Right ventricle myocardium superior (tissue), 1 donor: Measurements from ENCODE around the gene KRT6B. TPM values are rescaled to one million over a fixed set of nuclear protein-coding genes. Genes with fewer than 3 reads are reported as not detected.
A peak's percentile ranks its signal among the peaks of the same experiment; 100 is the strongest.
"Not testable (repeated sequence)": the region's sequence is repeated elsewhere in the genome, so short reads cannot be mapped to it uniquely, and the experiment has no call there.

Experiments used
- ATAC-seq: fragments of 200-7000 bp; cut with Tn5 transposase; one replicate; pipeline ENCODE4 v1.9.1; 2020; ENCODE audit warnings: mild to moderate bottlenecking; ENCODE audit not compliant: poor library complexity
- DNase-seq: peaks from one replicate; pipeline ENCODE4 v3.0.0-alpha.2; 2020
- intact Hi-C: fragments of 100-400 bp; cut with DNase I; formaldehyde crosslinking; loops from one replicate; pipeline ENCODE4 v1.11.2; 2022
- total RNA-seq: library from RNA; stranded (reverse); fragmentation: NEBNext Ultra II Directional; extraction: Animal tissue kit (Norgen Biotek cat#: 25700); gene quantifications from one replicate; pipeline ENCODE4 v1.2.1, GENCODE V29; 2021
- donor health status: DM: no; HTN: yes; CAD: no; lungs with severe emphysema.

The KRT6B gene
- total RNA-seq, 1 donor from 2014 or later = not detected

DNA sequence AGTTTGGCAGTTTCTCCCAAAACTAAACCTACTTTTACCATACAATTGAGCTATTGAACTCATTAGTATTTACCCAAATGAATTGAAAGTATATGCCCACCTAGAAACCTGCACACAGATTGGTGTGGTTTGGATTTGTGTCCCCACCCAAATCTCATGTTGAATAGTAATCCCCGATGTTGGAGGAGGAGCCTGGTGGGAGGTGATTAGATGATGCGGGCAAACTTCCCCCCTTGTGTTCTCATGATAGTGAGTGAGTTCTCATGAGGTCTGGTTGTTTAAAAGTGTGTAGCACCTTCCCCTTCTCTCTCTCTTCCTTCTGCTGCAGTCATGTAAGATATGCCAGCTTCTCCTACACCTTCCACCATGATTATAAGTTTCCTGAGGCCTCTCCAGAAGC lies 25.7 kb upstream of the KRT6B start:
- ATAC-seq = no peak
- intact Hi-C loops = no loop called here
- no peak for DNase-seq

DNA sequence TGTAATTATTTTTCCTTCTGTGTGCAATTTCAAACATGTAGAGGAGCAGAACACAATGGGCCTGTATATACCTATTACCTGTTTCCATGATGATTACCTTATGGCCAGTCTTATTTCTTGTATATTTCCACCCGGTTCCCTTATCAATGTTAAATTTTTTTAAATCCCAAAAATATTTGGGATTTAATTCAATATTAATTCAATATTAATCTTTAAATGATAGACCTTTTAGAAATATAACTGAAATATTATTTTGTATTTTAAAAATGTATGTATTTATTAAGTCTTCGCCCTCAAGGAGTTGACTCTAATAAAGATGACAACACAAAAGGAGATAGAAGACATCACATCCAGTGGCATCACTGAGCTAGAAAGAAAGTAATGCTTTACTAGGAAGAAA lies 22.3 kb upstream of the KRT6B start:
- ATAC-seq (no peak), DNase-seq (no peak)
- intact Hi-C loops = no loop called here

DNA sequence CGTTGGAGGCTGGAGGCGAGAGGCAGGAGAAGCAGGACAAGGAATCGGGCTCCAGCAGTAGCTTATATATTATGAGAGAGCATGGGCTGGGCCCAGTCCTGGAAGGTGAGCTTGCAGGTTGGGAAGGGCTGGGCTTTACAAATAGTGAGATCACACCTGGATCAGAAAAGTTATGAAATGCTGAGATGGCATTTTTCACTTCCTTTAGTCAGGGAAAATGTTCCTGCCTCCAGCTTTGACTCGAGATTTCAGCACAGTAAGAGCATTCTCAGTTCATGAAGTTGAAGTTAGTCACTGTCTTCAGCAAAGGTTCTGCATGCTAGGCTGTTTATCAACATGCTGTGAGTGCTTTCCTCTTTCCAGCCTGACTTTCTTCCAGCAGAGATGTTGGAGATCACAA lies 21.8 kb upstream of the KRT6B start, which contains the start of gene KRT6C:
Gene KRT6C (minus strand): TSS at position 38 of the 400 bp plus-strand sequence. CDS start 68 bp downstream, outside the sequence.
- no peak for DNase-seq
- ATAC-seq = no peak
- intact Hi-C loops = no loop called here

DNA sequence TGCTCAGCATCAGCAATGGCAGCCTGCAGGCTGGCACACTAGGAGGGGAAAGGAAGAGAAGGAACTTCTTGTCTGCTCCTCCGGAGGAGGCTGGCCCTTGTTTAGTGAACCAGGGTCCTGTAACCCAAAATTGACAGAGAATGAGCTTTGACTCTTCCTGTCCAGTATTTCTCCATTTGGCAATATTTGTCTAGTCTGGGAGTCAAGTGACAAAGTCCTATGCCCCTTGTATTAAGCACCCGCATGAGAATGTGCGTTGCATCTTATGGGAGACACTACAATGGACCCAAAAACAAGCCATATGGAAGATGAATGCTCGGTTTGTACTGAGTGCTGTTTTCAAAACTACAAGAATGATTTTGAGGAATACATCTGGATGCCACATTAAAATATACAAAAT lies 17.9 kb upstream of the KRT6B start:
- DNase-seq (no peak), ATAC-seq (no peak)
- intact Hi-C loops = no loop called here

DNA sequence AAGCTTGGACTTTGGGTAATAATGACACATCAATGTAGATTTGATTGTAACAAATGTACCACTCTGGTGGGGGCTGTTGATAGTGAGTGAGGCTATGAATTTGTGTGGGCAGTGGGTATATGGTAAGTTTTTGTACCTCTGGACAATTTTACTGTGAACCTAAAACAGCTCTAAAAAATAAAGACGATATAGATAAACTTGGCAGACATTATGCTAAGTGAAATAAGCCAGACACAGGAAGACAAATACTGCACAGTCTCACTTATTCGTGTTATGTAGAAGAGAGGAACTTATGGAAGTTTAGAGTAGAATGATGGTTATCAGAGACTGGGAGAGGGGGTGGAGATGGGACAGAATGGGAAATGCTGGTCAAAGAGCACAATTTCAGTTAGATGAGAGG lies 13.0 kb upstream of the KRT6B start:
- DNase-seq (no peak), ATAC-seq (no peak)
- intact Hi-C loops = no loop called here

DNA sequence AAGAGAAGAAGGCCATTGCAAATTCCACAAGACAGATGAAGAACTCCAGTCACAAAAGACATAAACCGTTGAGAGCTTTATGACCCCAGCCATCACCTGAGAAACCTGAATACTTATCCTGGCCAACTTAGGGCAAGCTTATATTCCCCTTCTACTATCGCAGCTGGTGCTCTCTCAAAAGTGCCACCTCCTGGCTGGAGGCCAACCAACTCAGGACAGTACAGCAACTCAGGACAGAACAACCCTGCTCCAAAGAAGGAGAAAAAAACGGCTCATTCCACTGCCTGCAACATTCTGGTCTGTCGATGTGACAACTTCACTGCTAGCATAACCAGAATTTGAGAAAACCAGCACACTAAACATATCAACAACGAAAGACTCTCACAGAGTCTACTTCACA lies 9.7 kb upstream of the KRT6B start:
- intact Hi-C loops = no loop called here
- no peak for ATAC-seq
- peak; percentile 58 for DNase-seq

DNA sequence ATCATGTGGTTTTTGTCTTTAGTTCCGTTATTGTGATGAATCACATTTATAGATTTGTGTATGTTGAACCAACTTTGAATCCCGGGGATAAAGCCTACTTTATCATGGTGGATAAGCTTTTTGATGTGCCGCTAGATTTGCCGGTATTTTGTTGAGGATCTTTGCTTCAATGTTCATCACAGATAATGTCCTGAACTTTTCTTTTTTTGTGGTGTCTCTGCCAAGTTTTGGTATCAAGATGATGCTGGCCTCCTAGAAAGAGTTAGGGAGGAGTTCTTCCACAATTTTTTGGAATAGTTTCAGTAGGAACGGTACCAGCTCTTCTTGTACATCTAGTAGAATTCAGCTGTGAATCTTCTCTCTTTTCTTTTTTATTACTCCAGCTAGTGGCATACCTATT lies 6.9 kb upstream of the KRT6B start:
- intact Hi-C loops = no loop called here
- no peak for DNase-seq
- no peak for ATAC-seq

DNA sequence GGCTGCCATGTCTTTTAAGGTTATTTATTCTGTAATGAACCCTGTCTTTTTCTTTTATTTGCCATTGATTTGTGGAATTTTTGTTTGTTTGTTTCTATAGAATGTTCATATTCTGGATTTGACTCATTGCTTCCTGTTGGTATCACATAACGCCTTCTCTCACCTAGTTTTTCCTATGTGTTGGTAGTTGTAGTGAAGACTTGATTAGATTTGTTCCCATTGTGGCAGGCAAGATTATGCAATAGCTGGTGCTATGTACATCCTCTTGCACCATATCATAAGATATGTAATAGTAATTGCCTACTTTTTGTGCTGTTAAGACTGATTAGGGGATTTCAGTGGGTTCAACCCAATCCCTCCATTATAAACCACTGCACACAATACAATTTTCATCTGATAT lies 3.9 kb upstream of the KRT6B start:
- intact Hi-C loops = no loop called here
- ATAC-seq (no peak), DNase-seq (no peak)

DNA sequence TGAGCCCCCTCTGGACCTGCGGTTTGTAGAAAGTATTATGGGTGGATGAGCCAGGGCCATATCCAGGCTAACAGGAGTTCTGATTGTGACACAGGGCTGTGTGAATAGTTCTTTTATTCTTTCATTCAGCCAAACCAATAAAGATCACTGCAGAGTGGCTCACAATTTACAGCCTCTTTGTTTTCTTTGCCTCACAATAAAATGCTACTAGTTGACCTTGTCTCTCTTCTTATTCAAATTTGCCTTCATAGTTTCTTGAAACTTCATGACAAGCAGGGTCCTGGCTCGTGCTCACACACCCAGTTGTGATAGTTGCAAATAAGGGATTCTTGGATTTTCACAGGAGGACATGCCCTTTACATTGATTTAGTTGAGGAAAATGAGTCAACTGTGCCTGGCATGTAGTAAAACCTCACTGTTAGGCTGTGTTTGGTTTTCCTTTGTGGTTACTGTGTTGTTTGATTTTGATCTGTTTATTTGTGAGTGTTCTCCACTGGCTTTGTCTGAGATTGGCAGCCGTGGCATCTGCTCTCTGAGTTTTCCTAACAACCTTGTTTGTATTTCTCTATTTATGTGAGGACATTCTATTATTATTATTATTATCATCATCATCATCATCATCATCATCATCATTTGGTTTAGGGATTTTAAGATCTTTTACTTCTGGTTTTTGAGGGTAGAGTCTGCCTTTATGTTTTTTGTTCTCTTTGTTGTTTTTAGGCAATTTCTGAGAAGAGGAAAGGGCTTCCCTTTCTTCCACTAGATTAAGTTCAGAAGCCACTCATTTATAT lies 2.7 kb upstream of the KRT6B start:
- intact Hi-C loops = no loop called here

DNA sequence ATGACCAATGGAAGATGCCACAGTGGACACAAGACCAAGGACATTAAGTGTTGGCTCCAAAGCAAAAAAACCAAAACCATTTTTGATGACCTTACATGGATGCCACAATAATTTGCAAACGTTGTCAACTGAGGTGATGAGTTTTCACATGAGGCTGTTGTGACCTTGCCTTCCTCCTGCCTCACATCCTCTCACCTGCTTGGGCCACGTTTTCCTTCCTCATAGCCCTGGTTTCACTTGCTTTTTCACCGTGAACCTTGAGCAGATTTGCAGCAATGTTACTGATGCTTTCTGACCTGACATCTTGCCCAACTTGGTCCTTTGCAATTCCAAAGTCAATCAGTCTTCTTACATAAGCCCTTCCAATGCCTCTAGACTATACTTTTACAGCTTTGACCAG lies 3.7 kb downstream of the KRT6B start:
- DNase-seq = no peak
- intact Hi-C loops = no loop called here
- no peak for ATAC-seq

More for the DNA sequence above, 2.7 kb upstream of the KRT6B start:
- ATAC-seq (no peak), DNase-seq (no peak)

DNA sequence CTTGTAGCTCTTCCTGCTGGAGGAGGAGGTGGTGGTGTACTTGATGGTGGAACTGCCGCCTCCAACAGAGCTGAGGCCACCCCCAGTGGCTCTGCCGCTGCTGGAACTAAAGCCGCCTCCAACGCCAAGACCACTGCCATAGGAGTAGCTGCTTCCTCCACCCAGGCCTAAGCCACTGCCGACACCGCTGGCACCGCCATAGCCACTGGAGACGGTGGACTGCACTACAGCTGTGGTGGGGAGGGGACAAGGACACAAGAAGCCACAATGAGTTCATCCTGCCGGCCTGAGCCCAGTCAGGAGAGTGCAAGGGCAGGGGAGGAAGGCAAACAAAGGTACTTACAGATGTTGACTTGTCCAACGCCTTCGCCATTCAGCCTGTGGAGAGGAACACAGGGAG lies 4.8 kb downstream of the KRT6B start:
- ATAC-seq, intact Hi-C loops, DNase-seq: not testable (repeated sequence)

DNA sequence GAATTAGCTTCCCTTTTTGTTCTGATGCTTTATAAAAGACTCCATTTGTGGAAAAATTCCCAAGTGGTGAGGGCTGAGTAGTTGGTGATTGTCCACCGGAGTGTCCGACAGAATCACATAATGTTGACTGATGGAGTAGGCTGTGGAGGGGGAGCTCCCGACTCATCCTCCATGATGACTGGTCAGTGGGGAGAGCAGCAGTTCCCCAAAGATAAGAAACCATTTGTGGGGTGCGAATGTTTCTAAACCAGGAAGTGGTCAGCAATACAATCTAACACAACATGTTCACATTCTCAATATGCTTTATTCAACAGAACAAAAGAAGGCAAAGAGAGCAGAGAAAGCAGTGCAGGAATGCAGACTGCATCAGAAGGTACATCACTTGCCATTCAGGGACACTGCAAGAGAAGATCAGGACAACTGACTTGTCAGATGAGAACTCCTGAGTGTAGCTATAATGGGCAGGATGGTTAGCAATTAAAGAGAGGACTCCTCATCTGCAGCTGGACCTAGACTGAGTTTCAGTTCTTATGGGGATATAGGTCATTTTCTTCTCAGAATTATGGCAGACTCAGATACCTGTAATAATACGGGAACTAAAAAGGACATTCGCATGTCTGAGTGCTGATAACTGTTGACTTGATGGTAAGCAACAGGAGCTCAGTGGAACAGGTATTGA lies 5.4 kb downstream of the KRT6B start:
- intact Hi-C loops = no loop called here
- no peak for ATAC-seq

DNA sequence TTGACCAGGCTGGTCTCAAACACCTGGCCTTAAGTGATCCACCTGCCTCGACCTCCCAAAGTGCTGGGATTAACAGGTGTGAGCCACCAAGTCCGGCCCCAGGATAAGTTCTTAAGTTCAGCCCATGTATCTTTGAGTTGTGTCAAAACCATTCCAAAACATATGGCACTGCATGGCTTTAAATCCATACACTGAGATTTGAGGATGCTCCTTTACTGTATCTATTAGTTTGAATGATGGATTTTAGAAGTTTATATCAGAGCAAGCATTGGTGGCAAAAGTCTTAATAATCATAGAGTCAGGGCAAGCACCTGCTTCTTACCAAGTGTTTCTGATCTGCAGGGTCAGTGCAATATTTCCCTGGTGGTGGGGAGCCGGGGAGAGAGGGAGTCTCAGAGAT lies 6.1 kb downstream of the KRT6B start:
- no peak for DNase-seq
- intact Hi-C loops = no loop called here
- ATAC-seq = no peak

More for the DNA sequence above, 5.4 kb downstream of the KRT6B start:
- no peak for DNase-seq

DNA sequence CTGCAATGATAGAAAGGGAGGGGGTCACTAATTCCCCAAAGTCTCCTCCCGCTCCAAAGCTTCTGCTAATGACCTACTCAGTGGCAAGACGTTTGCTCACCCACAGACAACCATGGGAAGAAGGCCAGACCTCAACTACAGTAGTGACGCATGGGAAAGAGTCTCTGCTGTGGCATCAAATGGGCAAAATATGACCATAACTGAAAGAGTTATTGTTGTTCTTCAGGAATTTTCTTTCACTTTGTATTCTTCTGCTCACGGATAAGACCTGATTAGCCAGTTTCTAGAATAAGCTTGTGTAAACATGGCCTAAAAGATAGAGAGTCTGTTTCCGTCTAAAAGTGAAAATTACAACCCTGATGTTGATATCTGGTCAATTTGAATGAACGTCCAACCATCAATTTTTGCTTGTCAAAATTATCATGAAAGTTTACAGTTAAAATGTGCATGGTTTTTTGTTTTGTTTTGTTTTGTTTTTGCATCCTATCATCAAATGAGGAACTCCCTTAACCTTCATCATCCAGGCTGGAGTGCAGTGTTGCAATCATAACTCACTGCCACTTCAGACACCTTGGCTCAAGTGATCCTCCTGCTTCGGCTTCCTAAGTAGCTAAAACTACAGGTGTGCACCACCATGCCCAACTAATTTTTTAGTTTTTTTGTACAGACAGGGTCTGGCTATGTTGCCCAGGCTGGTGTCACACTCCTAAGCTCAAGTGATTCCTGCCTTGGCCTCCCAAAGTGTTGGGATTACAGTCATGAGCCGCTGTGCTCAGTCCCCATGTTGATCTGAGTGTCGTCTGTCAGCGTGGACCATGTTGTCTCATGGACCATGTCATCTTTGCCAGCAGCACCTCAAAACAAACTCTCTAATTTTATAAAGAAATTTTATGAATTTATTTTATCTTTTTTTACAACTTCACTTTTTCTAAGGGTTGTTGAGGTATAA lies 7.0 kb downstream of the KRT6B start:
- intact Hi-C loops = no loop called here
- no peak for DNase-seq
- ATAC-seq = no peak

DNA sequence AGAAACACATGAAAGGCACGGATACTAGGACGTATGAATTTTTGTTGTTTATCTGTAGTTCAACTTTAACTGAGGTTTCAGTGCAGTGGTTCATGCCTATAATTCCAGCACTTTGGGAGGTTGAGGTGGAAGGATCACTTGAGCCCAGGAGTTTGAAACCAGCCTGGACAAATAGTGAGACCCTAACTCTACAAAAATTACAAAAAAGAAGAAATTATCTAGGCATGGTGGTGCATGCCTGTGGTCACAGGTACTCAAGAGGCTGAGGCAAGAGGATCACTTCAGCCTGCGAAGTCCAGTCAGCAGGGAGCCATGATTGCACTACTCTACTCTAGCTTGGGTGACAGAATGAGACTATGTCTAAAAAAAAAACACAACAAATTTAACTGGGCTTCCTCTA lies 8.0 kb downstream of the KRT6B start:
- no peak for DNase-seq
- intact Hi-C loops = no loop called here

DNA sequence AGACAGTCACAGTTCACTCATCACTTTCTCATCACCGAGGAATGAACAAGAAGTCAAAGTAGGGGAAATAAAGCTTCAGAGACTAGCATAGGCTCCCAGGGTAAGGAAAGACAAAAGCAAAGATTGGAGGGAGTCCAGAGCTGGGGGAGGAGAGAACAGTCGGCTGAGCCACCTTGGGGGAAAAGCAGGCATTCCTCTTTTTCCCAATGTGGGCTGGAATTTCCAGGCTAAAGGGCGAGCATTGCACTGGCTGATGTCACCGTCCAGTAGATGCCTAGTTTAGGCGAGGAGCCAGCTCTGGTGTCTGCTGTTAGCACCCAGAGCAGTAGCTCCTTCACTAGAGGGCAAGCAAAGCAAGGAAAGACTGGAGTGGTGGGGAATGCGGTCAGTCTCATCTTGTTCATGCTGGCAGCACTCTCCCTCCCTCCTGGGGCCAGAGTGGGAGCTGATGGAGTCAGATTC lies 9.3 kb downstream of the KRT6B start:
- intact Hi-C loops = no loop called here
- peak; percentile 45 for ATAC-seq
- no peak for DNase-seq

More for the DNA sequence above, 8.0 kb downstream of the KRT6B start:
- no peak for ATAC-seq

DNA sequence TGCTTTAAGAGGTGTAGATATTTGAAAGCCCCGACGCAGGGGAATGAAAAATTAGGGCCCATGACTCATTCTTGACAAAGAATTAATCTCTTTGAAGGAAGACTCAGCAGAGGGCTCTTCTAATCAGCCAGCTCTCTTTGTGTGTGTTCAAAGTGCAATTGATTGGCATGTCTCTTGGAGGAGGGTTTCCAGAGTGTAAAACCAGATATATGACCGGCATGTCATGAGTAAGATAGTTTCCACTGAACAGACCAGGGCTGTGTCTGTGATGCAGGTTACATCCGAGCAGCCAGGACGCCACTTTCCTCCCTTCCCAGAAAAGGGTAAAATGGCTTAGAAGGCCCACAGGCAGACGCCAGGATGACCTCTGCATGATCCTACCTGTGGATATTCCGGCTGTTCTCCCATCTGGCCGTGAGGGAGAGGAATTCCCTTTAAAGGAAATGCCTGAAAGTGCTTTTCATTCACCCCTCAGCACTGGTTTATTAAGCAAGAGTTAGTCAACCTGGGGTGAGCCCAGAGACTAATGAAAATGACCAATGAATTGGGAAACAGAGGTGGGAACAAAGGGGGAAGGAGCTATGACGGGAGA lies 10.5 kb downstream of the KRT6B start:
- DNase-seq (no peak), ATAC-seq (no peak)
- intact Hi-C loops = no loop called here

DNA sequence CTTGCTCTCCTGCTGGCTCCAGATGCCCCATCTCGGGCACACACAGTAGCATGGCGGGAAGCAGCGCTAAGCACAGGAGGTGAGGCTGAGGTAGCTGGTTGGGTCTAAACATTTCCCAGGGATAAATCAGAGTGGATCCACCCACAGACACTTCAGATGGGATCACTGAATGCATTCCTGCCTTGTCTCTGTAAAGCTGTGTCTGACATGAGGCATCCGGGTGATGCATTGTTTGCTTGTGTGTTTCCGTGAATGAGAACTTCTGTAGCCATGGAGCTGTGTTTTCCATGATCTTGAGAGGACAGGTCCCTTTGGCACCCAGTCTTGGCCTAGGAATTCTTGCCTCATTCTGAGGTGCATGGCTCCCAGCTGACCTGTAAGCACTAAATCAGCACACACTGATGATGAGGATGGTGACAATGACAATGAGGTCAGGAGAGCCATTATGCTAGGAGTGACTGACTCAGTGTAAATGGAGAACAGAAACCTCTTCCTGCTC lies 11.1 kb downstream of the KRT6B start:
- intact Hi-C loops = no loop called here
- DNase-seq (no peak), ATAC-seq (peak; percentile 20)

DNA sequence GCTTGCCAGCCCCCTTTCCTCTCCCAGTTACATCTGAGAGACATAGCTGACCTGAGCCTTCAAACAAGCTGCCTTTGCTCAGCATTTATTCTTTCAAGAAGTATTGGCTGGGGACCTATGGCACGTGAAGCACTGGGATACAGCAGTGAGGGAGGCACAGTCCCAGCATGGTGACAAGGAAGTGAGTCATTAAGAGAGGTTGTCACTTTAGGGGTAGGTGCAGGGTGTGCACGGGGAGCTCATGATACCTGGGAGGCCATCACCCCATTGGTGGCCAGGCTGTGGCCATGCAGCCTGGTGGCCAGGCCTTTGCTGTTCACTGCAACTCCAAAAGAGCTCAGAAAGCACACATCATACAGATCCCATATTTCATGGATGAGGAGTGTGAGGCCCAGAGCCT lies 12.1 kb downstream of the KRT6B start:
- no peak for ATAC-seq
- DNase-seq = no peak
- intact Hi-C loops = no loop called here
